ENCODE results near the gene SFTA2. TPM values are rescaled to one million over a fixed set of nuclear protein-coding genes. Genes with fewer than 3 reads are reported as not detected.

The SFTA2 gene
- total and polyA plus RNA-seq, 8 donors = 2.8 to 94.7 (median 15.2) TPM; not detected in 3

- peaks cover 40 to 70% (median 59%) of the 10 kb centered on the region in 4 donors for H3K4me1 ChIP-seq
- intact Hi-C loops (cut with DNase I; ENCODE audit: low total_unique reads) = no loop called here
- DNase-seq = peak in 1 of 2 donors; percentile 74
- no peaks in the 10 kb centered on the region for H3K36me3 ChIP-seq
- 27 to 34% (median 32%) methylated on average over 7 to 8 of the region's 8 CpGs for WGBS, 5 donors
- no peak for TF ChIP-seq CTCF (IDR thresholded peaks at IDR 0.05)
- no peak for TF ChIP-seq EP300 (IDR thresholded peaks at IDR 0.05)
- no peak for TF ChIP-seq POLR2AphosphoS5 (IDR thresholded peaks at IDR 0.05)
- TF ChIP-seq POLR2A (IDR thresholded peaks at IDR 0.05) = no peak
- H3K9me3 ChIP-seq = no peaks in the 10 kb centered on the region
- H3K27me3 ChIP-seq = peaks cover 0 to 4% (median 0%) of the 10 kb centered on the region in 3 donors
- H3K27ac ChIP-seq = peak overlapping the region; percentile 92 to 95 (median 93)
- H3K4me3 ChIP-seq = peak overlapping the region in 2 of 4 donors; percentile 80 to 81
Measured at GRCh38 chr6:30882204-30882758, 49.7 kb downstream of the SFTA2 start.

- no peak overlapping the region for H3K4me3 ChIP-seq
- H3K27ac ChIP-seq = peak overlapping the region in 4 of 5 donors; percentile 92 to 95 (median 94)
- H3K27me3 ChIP-seq = peaks cover 0 to 4% (median 0%) of the 10 kb centered on the region in 3 donors
- H3K4me1 ChIP-seq = peaks cover 42 to 70% (median 57%) of the 10 kb centered on the region in 4 donors
- no peaks in the 10 kb centered on the region for H3K36me3 ChIP-seq
- WGBS, 5 donors = 68 to 77% (median 72%) methylated on average over 14 of the region's 14 CpGs
- peak in 1 of 2 donors; percentile 70 for DNase-seq
- TF ChIP-seq POLR2A (IDR thresholded peaks at IDR 0.05) (no peak), EP300 (IDR thresholded peaks at IDR 0.05) (no peak), CTCF (IDR thresholded peaks at IDR 0.05) (no peak), POLR2AphosphoS5 (IDR thresholded peaks at IDR 0.05) (no peak)
- intact Hi-C loops (cut with DNase I; ENCODE audit: low total_unique reads) = no loop called here
- no peaks in the 10 kb centered on the region for H3K9me3 ChIP-seq
Measured at GRCh38 chr6:30881392-30882203, 50.4 kb downstream of the SFTA2 start.

Small RNA genes lying within 50 kb of the gene (small RNA-seq; reads per million reads assigned to genes)
- gene RF00019 = 0 reads per million in 4 donors

Other genes starting within 250 kb of the SFTA2 start
- 10 to 100 TPM in 4 of 5 donors, 1 to 10 TPM in 1; 9.0 to 20.1 (median 12.8) TPM for gene PPP1R18, start 245.5 kb downstream of the SFTA2 start, total RNA-seq
- gene PPP1R18, start 245.5 kb downstream of the SFTA2 start, polyA plus RNA-seq = 10 to 100 TPM; 24.7 to 40.3 (median 32.2) TPM
- 1 to 10 TPM in 4 of 5 donors, under 1 TPM in 1; 0.92 to 6.4 (median 2.9) TPM for gene NRM, start 241.2 kb downstream of the SFTA2 start, total RNA-seq
- gene NRM, start 241.2 kb downstream of the SFTA2 start, polyA plus RNA-seq = 10 to 100 TPM in 1 of 3 donors, 1 to 10 TPM in 2; 4.1 to 15.8 (median 8.5) TPM
- 100 to 1,000 TPM in 2 of 5 donors, 10 to 100 TPM in 2, 1 to 10 TPM in 1; 9.6 to 153 (median 99.2) TPM for gene MDC1, start 214.9 kb downstream of the SFTA2 start, total RNA-seq
- 1 to 10 TPM; 3.8 to 8.7 (median 4.2) TPM for gene MDC1, start 214.9 kb downstream of the SFTA2 start, polyA plus RNA-seq
- 100 to 1,000 TPM in 4 of 5 donors, 10 to 100 TPM in 1; 67.5 to 177 (median 109) TPM for gene TUBB, start 211.8 kb downstream of the SFTA2 start, total RNA-seq
- gene TUBB, start 211.8 kb downstream of the SFTA2 start, polyA plus RNA-seq = 100 to 1,000 TPM; 127 to 223 (median 183) TPM
- 100 to 1,000 TPM in 2 of 5 donors, 10 to 100 TPM in 3; 40.6 to 201 (median 74.7) TPM for gene FLOT1, start 189.5 kb downstream of the SFTA2 start, total RNA-seq
- 100 to 1,000 TPM; 145 to 178 (median 151) TPM for gene FLOT1, start 189.5 kb downstream of the SFTA2 start, polyA plus RNA-seq
- 100 to 1,000 TPM in 2 of 5 donors, 10 to 100 TPM in 3; 16.5 to 144 (median 92.8) TPM for gene IER3, start 187.6 kb downstream of the SFTA2 start, total RNA-seq
- 100 to 1,000 TPM; 112 to 187 (median 147) TPM for gene IER3, start 187.6 kb downstream of the SFTA2 start, polyA plus RNA-seq
- 100 to 1,000 TPM in 3 of 5 donors, 10 to 100 TPM in 2; 51.3 to 144 (median 109) TPM for gene DDR1, start 47.7 kb downstream of the SFTA2 start, total RNA-seq
- gene DDR1, start 47.7 kb downstream of the SFTA2 start, polyA plus RNA-seq = 10 to 100 TPM; 17.6 to 88.7 (median 49.4) TPM
- gene GTF2H4, start 24.0 kb downstream of the SFTA2 start, total RNA-seq = 10 to 100 TPM in 2 of 5 donors, 1 to 10 TPM in 3; 3.9 to 67.4 (median 8.1) TPM
- gene GTF2H4, start 24.0 kb downstream of the SFTA2 start, polyA plus RNA-seq = 10 to 100 TPM; 15.3 to 29.6 (median 17.6) TPM
- 10 to 100 TPM in 4 of 5 donors, 1 to 10 TPM in 1; 1.2 to 61.6 (median 22.7) TPM for gene VARS2, start 17.9 kb downstream of the SFTA2 start, total RNA-seq
- gene VARS2, start 17.9 kb downstream of the SFTA2 start, polyA plus RNA-seq = 10 to 100 TPM; 17.9 to 21.8 (median 18.5) TPM
- gene MUCL3, start 8.8 kb upstream of the SFTA2 start, total RNA-seq = 100 to 1,000 TPM in 3 of 5 donors, 10 to 100 TPM in 1, under 1 TPM in 1; 0.87 to 346 (median 168) TPM
- gene MUCL3, start 8.8 kb upstream of the SFTA2 start, polyA plus RNA-seq = 10 to 100 TPM; 17.5 to 83.3 (median 39.6) TPM
- 1 to 10 TPM in 2 of 5 donors, under 1 TPM in 2, not detected in 1; 0.18 to 4.9 (median 1.2) TPM for gene MUC21, start 51.5 kb upstream of the SFTA2 start, total RNA-seq
- 100 to 1,000 TPM in 1 of 3 donors, 1 to 10 TPM in 2; 1.2 to 131 (median 1.6) TPM for gene MUC21, start 51.5 kb upstream of the SFTA2 start, polyA plus RNA-seq
- gene MUC22, start 78.3 kb upstream of the SFTA2 start, total RNA-seq = not detected
- under 1 TPM in 1 of 3 donors, not detected in 2; 0.65 TPM for gene MUC22, start 78.3 kb upstream of the SFTA2 start, polyA plus RNA-seq
- gene C6orf15, start 180.4 kb upstream of the SFTA2 start, total RNA-seq = not detected
- not detected for gene C6orf15, start 180.4 kb upstream of the SFTA2 start, polyA plus RNA-seq
- 1 to 10 TPM in 4 of 5 donors, not detected in 1; 2.7 to 5.7 (median 4.0) TPM for gene PSORS1C1, start 182.6 kb upstream of the SFTA2 start, total RNA-seq
- gene PSORS1C1, start 182.6 kb upstream of the SFTA2 start, polyA plus RNA-seq = 1 to 10 TPM; 3.1 to 7.4 (median 3.9) TPM
- not detected for gene CDSN, start 188.3 kb upstream of the SFTA2 start, total RNA-seq
- under 1 TPM in 1 of 3 donors, not detected in 2; 0.05 TPM for gene CDSN, start 188.3 kb upstream of the SFTA2 start, polyA plus RNA-seq
- under 1 TPM in 1 of 5 donors, not detected in 4; 0.73 TPM for gene PSORS1C2, start 206.9 kb upstream of the SFTA2 start, total RNA-seq
- 1 to 10 TPM in 1 of 3 donors, not detected in 2; 1.6 TPM for gene PSORS1C2, start 206.9 kb upstream of the SFTA2 start, polyA plus RNA-seq
- 100 to 1,000 TPM in 1 of 5 donors, 10 to 100 TPM in 3, 1 to 10 TPM in 1; 9.7 to 201 (median 24.5) TPM for gene CCHCR1, start 225.6 kb upstream of the SFTA2 start, total RNA-seq
- 10 to 100 TPM; 11.8 to 21.0 (median 12.3) TPM for gene CCHCR1, start 225.6 kb upstream of the SFTA2 start, polyA plus RNA-seq
- gene TCF19, start 226.4 kb upstream of the SFTA2 start, total RNA-seq = 10 to 100 TPM in 1 of 5 donors, 1 to 10 TPM in 4; 5.8 to 16.1 (median 7.1) TPM
- 1 to 10 TPM; 5.0 to 7.7 (median 7.7) TPM for gene TCF19, start 226.4 kb upstream of the SFTA2 start, polyA plus RNA-seq
- gene POU5F1, start 238.5 kb upstream of the SFTA2 start, total RNA-seq = 100 to 1,000 TPM in 2 of 5 donors, 10 to 100 TPM in 2, not detected in 1; 47.5 to 155 (median 113) TPM
- gene POU5F1, start 238.5 kb upstream of the SFTA2 start, polyA plus RNA-seq = 10 to 100 TPM in 1 of 3 donors, 1 to 10 TPM in 2; 2.6 to 13.0 (median 6.5) TPM